Measurements from ENCODE around the gene CYP46A1.

GRCh38 chr14:99685596-99685995 lies 1.5 kb downstream of the CYP46A1 start:
- no peak for TF ChIP-seq ZNF24 (tag by site-specific recombination; IDR thresholded peaks at IDR 0.05)
- TF ChIP-seq ZNF596 (tag by site-specific recombination; IDR thresholded peaks at IDR 0.05), result no peak
- no peak for TF ChIP-seq ZNF23 (tag by site-specific recombination; IDR thresholded peaks at IDR 0.05; ENCODE audit: borderline replicate concordance)
- TF ChIP-seq CTCF (tag by site-specific recombination; IDR thresholded peaks at IDR 0.05), result no peak
- no peak for TF ChIP-seq ELK4 (IDR thresholded peaks at IDR 0.05; ENCODE audit: borderline replicate concordance, low read depth, low read length)
- no peak for TF ChIP-seq ZNF223 (tag by site-specific recombination; IDR thresholded peaks at IDR 0.05)
- no peak for TF ChIP-seq ATF2 (tag by site-specific recombination; IDR thresholded peaks at IDR 0.05; ENCODE audit: low read depth)
- TF ChIP-seq BCL11A (tag by site-specific recombination; IDR thresholded peaks at IDR 0.05; ENCODE audit: low read depth), result no peak
- TF ChIP-seq ZNF140 (tag by site-specific recombination; IDR thresholded peaks at IDR 0.05), result no peak
- TF ChIP-seq ZNF639 (tag by site-specific recombination; IDR thresholded peaks at IDR 0.05), result no peak
